ENCODE measurements around the gene KDM2B. TPM values are rescaled to one million over a fixed set of nuclear protein-coding genes. Genes with fewer than 3 reads are reported as not detected.

Gene KDM2B
- total and polyA plus RNA-seq, 2 experiments from 2014 or later: 30.8 to 82.1 TPM

- Histone ChIP-seq H3K9me3 (ENCODE audit: low read depth) (no peaks in the 10 kb centered on the region), H3K4me3 (no peak overlapping the region), H3K36me3 (peaks cover under 1% of the 10 kb centered on the region), H3K27me3 (no peaks in the 10 kb centered on the region), H3K4me1 (ENCODE audit: low read depth) (peaks cover 22% of the 10 kb centered on the region), H3K27ac (no peak overlapping the region)
- TF ChIP-seq CTCF (IDR thresholded peaks at IDR 0.05; ENCODE audit: low read depth, low read length): no peak
- no peak for DNase-seq (ENCODE audit: low read depth in 1 of 2, low spot score in 1 of 2)
Measured at GRCh38 chr12:121538699-121539061, 42.1 kb downstream of the KDM2B start.

GRCh38 chr12:121537814-121538698 lies 42.8 kb downstream of the KDM2B start:
- Histone ChIP-seq H3K4me3 (peak overlapping the region; percentile 23), H3K4me1 (ENCODE audit: low read depth) (peaks cover 22% of the 10 kb centered on the region), H3K27ac (peak overlapping the region; percentile 94), H3K27me3 (no peaks in the 10 kb centered on the region), H3K9me3 (ENCODE audit: low read depth) (no peaks in the 10 kb centered on the region), H3K36me3 (peaks cover 4% of the 10 kb centered on the region)
- DNase-seq (ENCODE audit: low read depth in 1 of 2, low spot score in 1 of 2): peak in 1 of 2 donors; percentile 52
- TF ChIP-seq CTCF (IDR thresholded peaks at IDR 0.05; ENCODE audit: low read depth, low read length): no peak

- no peaks in the 10 kb centered on the region for H3K9me3 ChIP-seq (ENCODE audit: low read depth)
- H3K27me3 ChIP-seq: no peaks in the 10 kb centered on the region
- no peak for TF ChIP-seq CTCF (IDR thresholded peaks at IDR 0.05; ENCODE audit: low read depth, low read length)
- H3K4me1 ChIP-seq (ENCODE audit: low read depth): peaks cover 22% of the 10 kb centered on the region
- peak overlapping the region; percentile 23 for H3K4me3 ChIP-seq
- peak; percentile 76 to 92 for DNase-seq (ENCODE audit: low read depth in 1 of 2, low spot score in 1 of 2)
- peaks cover 8% of the 10 kb centered on the region for H3K36me3 ChIP-seq
- H3K27ac ChIP-seq: peak overlapping the region; percentile 94
Measured at GRCh38 chr12:121536899-121537813, 43.7 kb downstream of the KDM2B start.

GRCh38 chr12:121536054-121536898 lies 44.5 kb downstream of the KDM2B start:
- Histone ChIP-seq H3K27ac (peak overlapping the region; percentile 94), H3K4me1 (ENCODE audit: low read depth) (peaks cover 22% of the 10 kb centered on the region), H3K36me3 (peaks cover 11% of the 10 kb centered on the region), H3K9me3 (ENCODE audit: low read depth) (no peaks in the 10 kb centered on the region), H3K4me3 (peak overlapping the region; percentile 23), H3K27me3 (no peaks in the 10 kb centered on the region)
- peak; percentile 83 to 84 for DNase-seq (ENCODE audit: low read depth in 1 of 2, low spot score in 1 of 2)
- no peak for TF ChIP-seq CTCF (IDR thresholded peaks at IDR 0.05; ENCODE audit: low read depth, low read length)

Data from cardiac muscle cell (in vitro differentiated cells and primary cell).